ENCODE results near the gene MITF. TPM values are rescaled to one million over a fixed set of nuclear protein-coding genes. Genes with fewer than 3 reads are reported as not detected.

The MITF gene
- polyA plus RNA-seq, 1 donor from 2014 or later = not detected

- no peaks in the 10 kb centered on the region for H3F3A ChIP-seq (ENCODE audit: insufficient read depth, low read length, poor library complexity, severe bottlenecking)
- H3K4me3 ChIP-seq (ENCODE audit: low read length) = no peak overlapping the region
- TF ChIP-seq, protein P1, sequence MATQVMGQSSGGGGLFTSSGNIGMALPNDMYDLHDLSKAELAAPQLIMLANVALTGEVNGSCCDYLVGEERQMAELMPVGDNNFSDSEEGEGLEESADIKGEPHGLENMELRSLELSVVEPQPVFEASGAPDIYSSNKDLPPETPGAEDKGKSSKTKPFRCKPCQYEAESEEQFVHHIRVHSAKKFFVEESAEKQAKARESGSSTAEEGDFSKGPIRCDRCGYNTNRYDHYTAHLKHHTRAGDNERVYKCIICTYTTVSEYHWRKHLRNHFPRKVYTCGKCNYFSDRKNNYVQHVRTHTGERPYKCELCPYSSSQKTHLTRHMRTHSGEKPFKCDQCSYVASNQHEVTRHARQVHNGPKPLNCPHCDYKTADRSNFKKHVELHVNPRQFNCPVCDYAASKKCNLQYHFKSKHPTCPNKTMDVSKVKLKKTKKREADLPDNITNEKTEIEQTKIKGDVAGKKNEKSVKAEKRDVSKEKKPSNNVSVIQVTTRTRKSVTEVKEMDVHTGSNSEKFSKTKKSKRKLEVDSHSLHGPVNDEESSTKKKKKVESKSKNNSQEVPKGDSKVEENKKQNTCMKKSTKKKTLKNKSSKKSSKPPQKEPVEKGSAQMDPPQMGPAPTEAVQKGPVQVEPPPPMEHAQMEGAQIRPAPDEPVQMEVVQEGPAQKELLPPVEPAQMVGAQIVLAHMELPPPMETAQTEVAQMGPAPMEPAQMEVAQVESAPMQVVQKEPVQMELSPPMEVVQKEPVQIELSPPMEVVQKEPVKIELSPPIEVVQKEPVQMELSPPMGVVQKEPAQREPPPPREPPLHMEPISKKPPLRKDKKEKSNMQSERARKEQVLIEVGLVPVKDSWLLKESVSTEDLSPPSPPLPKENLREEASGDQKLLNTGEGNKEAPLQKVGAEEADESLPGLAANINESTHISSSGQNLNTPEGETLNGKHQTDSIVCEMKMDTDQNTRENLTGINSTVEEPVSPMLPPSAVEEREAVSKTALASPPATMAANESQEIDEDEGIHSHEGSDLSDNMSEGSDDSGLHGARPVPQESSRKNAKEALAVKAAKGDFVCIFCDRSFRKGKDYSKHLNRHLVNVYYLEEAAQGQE (IDR thresholded peaks at IDR 0.05; ENCODE audit: borderline replicate concordance) = no peak
- TF ChIP-seq MXI1 (conservative IDR thresholded peaks at IDR 0.05; ENCODE audit: poor library complexity, severe bottlenecking) (no peak), EP300 (conservative IDR thresholded peaks at IDR 0.05; ENCODE audit: poor library complexity, severe bottlenecking) (no peak)
Measured at GRCh38 chr3:69710153-69710977, 28.9 kb upstream of the MITF start.

DNA sequence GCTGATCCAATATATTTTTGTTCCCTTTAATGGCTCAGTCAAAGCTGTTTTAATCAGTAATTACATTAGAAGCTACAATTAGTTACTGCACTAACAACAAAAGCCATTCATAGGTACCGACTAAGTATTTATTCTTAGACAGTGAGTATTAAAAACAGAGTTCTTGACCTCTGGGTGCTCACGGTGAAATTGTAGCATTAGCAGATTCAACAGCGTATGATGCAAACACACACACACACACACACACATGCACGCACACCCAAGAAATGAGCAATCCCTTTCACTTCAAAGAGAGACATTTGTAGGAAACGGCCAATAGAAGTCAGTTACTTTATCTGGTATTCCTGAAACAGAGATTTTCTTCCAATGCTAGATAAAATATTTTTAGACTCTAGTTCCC is 27.0 kb upstream of the MITF start:
- Histone ChIP-seq H3K27ac (ENCODE audit: low read length) (no peak overlapping the region), H3K9me2 (ENCODE audit: insufficient read depth, low read length) (no peaks in the 10 kb centered on the region), H3K9me3 (ENCODE audit: low read length) (no peaks in the 10 kb centered on the region), H3K27me3 (ENCODE audit: insufficient read depth, low read depth, low read length) (no peaks in the 10 kb centered on the region), H3K4me2 (ENCODE audit: low read length) (no peak overlapping the region), H3K9ac (ENCODE audit: low read length) (no peak overlapping the region), H3F3A (ENCODE audit: insufficient read depth, low read length, poor library complexity, severe bottlenecking) (no peaks in the 10 kb centered on the region), H3K36me3 (ENCODE audit: insufficient read depth, low read length) (no peaks in the 10 kb centered on the region), H3K79me2 (replicated peaks; ENCODE audit: insufficient read depth, low read length) (no peaks in the 10 kb centered on the region), H2AFZ (ENCODE audit: low read depth, low read length) (no peak overlapping the region), H3K4me3 (ENCODE audit: low read length) (no peak overlapping the region), H4K20me1 (ENCODE audit: insufficient read depth) (no peaks in the 10 kb centered on the region)
- TF ChIP-seq SMC3 (conservative IDR thresholded peaks at IDR 0.05; ENCODE audit: poor library complexity) (no peak), RAD21 (conservative IDR thresholded peaks at IDR 0.05) (no peak), MXI1 (conservative IDR thresholded peaks at IDR 0.05; ENCODE audit: poor library complexity, severe bottlenecking) (no peak), TAF1 (IDR thresholded peaks at IDR 0.05; ENCODE audit: low read depth) (no peak)
- TF ChIP-seq, protein P1 (IDR thresholded peaks at IDR 0.05; ENCODE audit: borderline replicate concordance) = no peak
- TF ChIP-seq, protein P2, sequence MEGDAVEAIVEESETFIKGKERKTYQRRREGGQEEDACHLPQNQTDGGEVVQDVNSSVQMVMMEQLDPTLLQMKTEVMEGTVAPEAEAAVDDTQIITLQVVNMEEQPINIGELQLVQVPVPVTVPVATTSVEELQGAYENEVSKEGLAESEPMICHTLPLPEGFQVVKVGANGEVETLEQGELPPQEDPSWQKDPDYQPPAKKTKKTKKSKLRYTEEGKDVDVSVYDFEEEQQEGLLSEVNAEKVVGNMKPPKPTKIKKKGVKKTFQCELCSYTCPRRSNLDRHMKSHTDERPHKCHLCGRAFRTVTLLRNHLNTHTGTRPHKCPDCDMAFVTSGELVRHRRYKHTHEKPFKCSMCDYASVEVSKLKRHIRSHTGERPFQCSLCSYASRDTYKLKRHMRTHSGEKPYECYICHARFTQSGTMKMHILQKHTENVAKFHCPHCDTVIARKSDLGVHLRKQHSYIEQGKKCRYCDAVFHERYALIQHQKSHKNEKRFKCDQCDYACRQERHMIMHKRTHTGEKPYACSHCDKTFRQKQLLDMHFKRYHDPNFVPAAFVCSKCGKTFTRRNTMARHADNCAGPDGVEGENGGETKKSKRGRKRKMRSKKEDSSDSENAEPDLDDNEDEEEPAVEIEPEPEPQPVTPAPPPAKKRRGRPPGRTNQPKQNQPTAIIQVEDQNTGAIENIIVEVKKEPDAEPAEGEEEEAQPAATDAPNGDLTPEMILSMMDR (IDR thresholded peaks at IDR 0.05; ENCODE audit: poor library complexity, severe bottlenecking) = no peak

More at GRCh38 chr3:69710153-69710977, 28.9 kb upstream of the MITF start:
- no peaks in the 10 kb centered on the region for H3K36me3 ChIP-seq (ENCODE audit: insufficient read depth, low read length)
- H3K9me3 ChIP-seq (ENCODE audit: low read length) = no peaks in the 10 kb centered on the region
- no peak overlapping the region for H3K4me2 ChIP-seq (ENCODE audit: low read length)
- H3K79me2 ChIP-seq (replicated peaks; ENCODE audit: insufficient read depth, low read length) = no peaks in the 10 kb centered on the region
- no peak overlapping the region for H3K9ac ChIP-seq (ENCODE audit: low read length)
- H2AFZ ChIP-seq (ENCODE audit: low read depth, low read length) = no peak overlapping the region
- no peaks in the 10 kb centered on the region for H4K20me1 ChIP-seq (ENCODE audit: insufficient read depth)
- H3K27me3 ChIP-seq (ENCODE audit: insufficient read depth, low read depth, low read length) = no peaks in the 10 kb centered on the region
- no peak overlapping the region for H3K27ac ChIP-seq (ENCODE audit: low read length)
- no peaks in the 10 kb centered on the region for H3K9me2 ChIP-seq (ENCODE audit: insufficient read depth, low read length)
